SU-DHL-6 (cell line): ENCODE data around the gene HM13.
"Not testable (repeated sequence)": the region's sequence is repeated elsewhere in the genome, so short reads cannot be mapped to it uniquely, and the experiment has no call there.

Experiments used
- H2AFZ ChIP-seq: fragments of 200-600 bp; sonication (generic); 2 replicates; pipeline ENCODE4 v1.6.1; 2014; ENCODE audit warnings: low read depth, mild to moderate bottlenecking, moderate library complexity, mixed read lengths, antibody characterized with exemption, low read length; ENCODE audit not compliant: severe bottlenecking
- H3F3A ChIP-seq: fragments of 200-600 bp; shearing (Covaris generic); 2 replicates; pipeline ENCODE4 v1.6.0; 2016; ENCODE audit warnings: antibody characterized with exemption, mild to moderate bottlenecking; ENCODE audit not compliant: insufficient read depth
- H3K27ac ChIP-seq: fragments of 200-600 bp; sonication (generic); 2 replicates; pipeline ENCODE4 v1.5.1; 2016; ENCODE audit warnings: low read depth, mild to moderate bottlenecking, low read length, moderate library complexity, mixed read lengths
- H3K27me3 ChIP-seq: fragments of 200-600 bp; sonication (generic), shearing (Covaris generic); 2 replicates; pipeline ENCODE4 v1.6.0; 2014; ENCODE audit warnings: mild to moderate bottlenecking, low read length
- H3K36me3 ChIP-seq: fragments of 200-600 bp; sonication (generic); 2 replicates; pipeline ENCODE4 v1.6.1; 2014; ENCODE audit warnings: mild to moderate bottlenecking, low read length, mixed read lengths
- H3K4me2 ChIP-seq: fragments of 300-600, 200-600 bp; shearing (Covaris generic), sonication (generic); 2 replicates; pipeline ENCODE4 v1.6.0; 2014; ENCODE audit warnings: low read length, low read depth, mild to moderate bottlenecking; ENCODE audit not compliant: poor library complexity, severe bottlenecking
- H3K4me3 ChIP-seq: fragments of 200-600 bp; sonication (generic); 2 replicates; pipeline ENCODE4 v1.5.1; 2014; ENCODE audit warnings: antibody characterized with exemption, low read length, mild to moderate bottlenecking, mixed read lengths; ENCODE audit not compliant: insufficient read depth, poor library complexity, severe bottlenecking
- H3K79me2 ChIP-seq: fragments of 200-600 bp; sonication (generic); 2 replicates; pipeline ENCODE4 v1.6.1; 2014; ENCODE audit warnings: mild to moderate bottlenecking, low read length, moderate library complexity; ENCODE audit not compliant: insufficient read depth
- H3K9ac ChIP-seq: fragments of 200-600 bp; sonication (generic); 2 replicates; pipeline ENCODE4 v1.7.0; 2014; ENCODE audit warnings: mild to moderate bottlenecking, low read length
- H3K9me2 ChIP-seq: fragments of 200-600 bp; sonication (generic); replicated peaks from 2 replicates; pipeline ENCODE4 v1.6.1; 2014; ENCODE audit warnings: low read length; ENCODE audit not compliant: insufficient read depth
- H3K9me3 ChIP-seq: fragments of 200-600 bp; sonication (generic); 2 replicates; pipeline ENCODE4 v1.6.1; 2014; ENCODE audit warnings: low read length, mixed read lengths; ENCODE audit not compliant: insufficient read depth
- H4K20me1 ChIP-seq: fragments of 200-600 bp; sonication (generic); 2 replicates; pipeline ENCODE4 v1.6.1; 2014; ENCODE audit warnings: low read depth, mild to moderate bottlenecking, antibody characterized with exemption, low read length, moderate library complexity, mixed read lengths
- CTCF ChIP-seq: fragments of 200-600 bp; sonication (generic); IDR thresholded peaks from one replicate; pipeline ENCODE4 v1.5.1; 2017; ENCODE audit warnings: antibody characterized with exemption, mild to moderate bottlenecking, low read length, moderate library complexity; ENCODE audit not compliant: insufficient read depth, poor library complexity, severe bottlenecking
- EZH2phosphoT487 ChIP-seq: fragments of 200-600 bp; sonication (generic), shearing (Covaris generic); conservative IDR thresholded peaks from 2 replicates; pipeline ENCODE4 v1.6.1; 2018; ENCODE audit warnings: mild to moderate bottlenecking, antibody characterized with exemption, low read length, moderate library complexity, mixed read lengths

HM13 gene

GRCh38 chr20:31537890-31538289, 23.6 kb downstream of the HM13 start:
- Histone ChIP-seq H3K9me3 (no peaks in the 10 kb centered on the region), H2AFZ (no peak overlapping the region), H4K20me1 (no peaks in the 10 kb centered on the region), H3K9me2 (no peaks in the 10 kb centered on the region), H3K36me3 (peaks cover 7% of the 10 kb centered on the region; the same call in 1 of the 2 replicates), H3K9ac (no peak overlapping the region), H3K27me3 (no peaks in the 10 kb centered on the region), H3K79me2 (no peaks in the 10 kb centered on the region), H3K4me3 (no peak overlapping the region), H3K4me2 (no peak overlapping the region), H3F3A (no peaks in the 10 kb centered on the region), H3K27ac (no peak overlapping the region)
- TF ChIP-seq EZH2phosphoT487 (no peak), CTCF (no peak)

GRCh38 chr20:31538326-31538725, 24.1 kb downstream of the HM13 start:
- Histone ChIP-seq H3K27me3 (no peaks in the 10 kb centered on the region), H3K4me3 (no peak overlapping the region), H3K9ac (no peak overlapping the region), H3K27ac (no peak overlapping the region), H3K79me2 (no peaks in the 10 kb centered on the region), H3K9me2 (no peaks in the 10 kb centered on the region), H3K4me2 (no peak overlapping the region), H2AFZ (no peak overlapping the region), H3K9me3 (no peaks in the 10 kb centered on the region), H4K20me1 (no peaks in the 10 kb centered on the region), H3F3A (no peaks in the 10 kb centered on the region), H3K36me3 (peaks cover 7% of the 10 kb centered on the region; the same call in 1 of the 2 replicates)
- TF ChIP-seq EZH2phosphoT487: no peak
- no peak for TF ChIP-seq CTCF

- H3K9me3 ChIP-seq, H4K20me1 ChIP-seq, H3K4me2 ChIP-seq, H3K36me3 ChIP-seq, H3K4me3 ChIP-seq, H3K27ac ChIP-seq, H3K9me2 ChIP-seq, H3K27me3 ChIP-seq, H3F3A ChIP-seq, H3K79me2 ChIP-seq, H3K9ac ChIP-seq, H2AFZ ChIP-seq: not testable (repeated sequence)
Measured at GRCh38 chr20:31539636-31540035, 25.4 kb downstream of the HM13 start.

- Histone ChIP-seq H3K9me3 (no peaks in the 10 kb centered on the region), H3K27me3 (no peaks in the 10 kb centered on the region), H3K36me3 (peaks cover 7% of the 10 kb centered on the region; the same call in 1 of the 2 replicates), H3K4me2 (no peak overlapping the region), H3K9me2 (no peaks in the 10 kb centered on the region), H3K4me3 (no peak overlapping the region), H3K27ac (no peak overlapping the region), H3F3A (no peaks in the 10 kb centered on the region), H2AFZ (no peak overlapping the region), H3K9ac (no peak overlapping the region), H4K20me1 (no peaks in the 10 kb centered on the region), H3K79me2 (no peaks in the 10 kb centered on the region)
- TF ChIP-seq EZH2phosphoT487 (no peak), CTCF (no peak)
Measured at GRCh38 chr20:31540406-31540805, 26.2 kb downstream of the HM13 start.
